Measurements from ENCODE around the gene COL6A2.

- TF ChIP-seq, protein P1, sequence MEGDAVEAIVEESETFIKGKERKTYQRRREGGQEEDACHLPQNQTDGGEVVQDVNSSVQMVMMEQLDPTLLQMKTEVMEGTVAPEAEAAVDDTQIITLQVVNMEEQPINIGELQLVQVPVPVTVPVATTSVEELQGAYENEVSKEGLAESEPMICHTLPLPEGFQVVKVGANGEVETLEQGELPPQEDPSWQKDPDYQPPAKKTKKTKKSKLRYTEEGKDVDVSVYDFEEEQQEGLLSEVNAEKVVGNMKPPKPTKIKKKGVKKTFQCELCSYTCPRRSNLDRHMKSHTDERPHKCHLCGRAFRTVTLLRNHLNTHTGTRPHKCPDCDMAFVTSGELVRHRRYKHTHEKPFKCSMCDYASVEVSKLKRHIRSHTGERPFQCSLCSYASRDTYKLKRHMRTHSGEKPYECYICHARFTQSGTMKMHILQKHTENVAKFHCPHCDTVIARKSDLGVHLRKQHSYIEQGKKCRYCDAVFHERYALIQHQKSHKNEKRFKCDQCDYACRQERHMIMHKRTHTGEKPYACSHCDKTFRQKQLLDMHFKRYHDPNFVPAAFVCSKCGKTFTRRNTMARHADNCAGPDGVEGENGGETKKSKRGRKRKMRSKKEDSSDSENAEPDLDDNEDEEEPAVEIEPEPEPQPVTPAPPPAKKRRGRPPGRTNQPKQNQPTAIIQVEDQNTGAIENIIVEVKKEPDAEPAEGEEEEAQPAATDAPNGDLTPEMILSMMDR (IDR thresholded peaks at IDR 0.05 in 8 of 11, conservative IDR thresholded peaks at IDR 0.05 in 3 of 11): no peak
- TF ChIP-seq POLR2A (IDR thresholded peaks at IDR 0.05) (no peak), POLR2AphosphoS5 (IDR thresholded peaks at IDR 0.05) (no peak)
Measured at GRCh38 chr21:46063227-46063626, 34.7 kb upstream of the COL6A2 start.

Measured in spleen (tissue), 7 donors.